ENCODE measurements around the gene ARHGAP40.

ARHGAP40 gene

DNA sequence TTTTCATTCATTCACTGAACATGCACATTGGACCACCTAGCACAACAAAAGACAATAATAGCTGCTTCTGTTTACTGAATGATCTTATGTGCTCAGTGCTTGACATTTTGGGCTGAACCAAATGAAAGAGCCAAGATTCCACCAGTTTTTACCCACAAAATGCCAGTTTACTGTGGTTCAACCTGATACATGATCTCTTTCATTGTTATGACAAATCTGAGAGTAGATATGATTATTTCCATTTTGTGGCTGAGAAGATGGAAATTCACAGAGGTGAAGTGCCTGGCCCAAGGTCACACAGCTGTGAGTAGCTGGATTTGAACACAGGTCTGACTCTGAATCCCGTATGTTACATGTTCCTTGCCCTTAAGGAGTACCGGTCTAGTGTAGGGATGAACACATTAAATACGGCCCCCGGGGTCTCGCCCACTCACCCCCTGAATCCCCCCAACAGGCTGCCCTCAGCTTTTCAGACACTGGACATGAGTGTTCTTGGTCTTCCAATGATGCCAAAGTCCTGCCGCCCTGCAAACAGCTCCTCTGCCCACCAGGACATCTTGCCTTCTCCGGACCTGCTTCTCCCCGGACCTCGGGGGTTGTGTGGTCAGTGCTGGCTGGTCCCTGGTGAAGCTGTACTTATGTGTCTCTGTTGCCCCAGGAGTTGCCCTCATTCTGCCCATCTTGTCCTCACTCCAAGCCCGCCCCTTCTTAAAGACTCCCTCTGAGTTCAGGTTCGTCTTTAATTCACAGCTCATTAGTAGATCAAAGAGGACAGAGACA is 64.1 kb downstream of the ARHGAP40 start:
- no peak overlapping the region for H3K27ac ChIP-seq
- TF ChIP-seq, protein P1, sequence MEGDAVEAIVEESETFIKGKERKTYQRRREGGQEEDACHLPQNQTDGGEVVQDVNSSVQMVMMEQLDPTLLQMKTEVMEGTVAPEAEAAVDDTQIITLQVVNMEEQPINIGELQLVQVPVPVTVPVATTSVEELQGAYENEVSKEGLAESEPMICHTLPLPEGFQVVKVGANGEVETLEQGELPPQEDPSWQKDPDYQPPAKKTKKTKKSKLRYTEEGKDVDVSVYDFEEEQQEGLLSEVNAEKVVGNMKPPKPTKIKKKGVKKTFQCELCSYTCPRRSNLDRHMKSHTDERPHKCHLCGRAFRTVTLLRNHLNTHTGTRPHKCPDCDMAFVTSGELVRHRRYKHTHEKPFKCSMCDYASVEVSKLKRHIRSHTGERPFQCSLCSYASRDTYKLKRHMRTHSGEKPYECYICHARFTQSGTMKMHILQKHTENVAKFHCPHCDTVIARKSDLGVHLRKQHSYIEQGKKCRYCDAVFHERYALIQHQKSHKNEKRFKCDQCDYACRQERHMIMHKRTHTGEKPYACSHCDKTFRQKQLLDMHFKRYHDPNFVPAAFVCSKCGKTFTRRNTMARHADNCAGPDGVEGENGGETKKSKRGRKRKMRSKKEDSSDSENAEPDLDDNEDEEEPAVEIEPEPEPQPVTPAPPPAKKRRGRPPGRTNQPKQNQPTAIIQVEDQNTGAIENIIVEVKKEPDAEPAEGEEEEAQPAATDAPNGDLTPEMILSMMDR (conservative IDR thresholded peaks at IDR 0.05) = no peak
- TF ChIP-seq ZFX (IDR thresholded peaks at IDR 0.05) = no peak

DNA sequence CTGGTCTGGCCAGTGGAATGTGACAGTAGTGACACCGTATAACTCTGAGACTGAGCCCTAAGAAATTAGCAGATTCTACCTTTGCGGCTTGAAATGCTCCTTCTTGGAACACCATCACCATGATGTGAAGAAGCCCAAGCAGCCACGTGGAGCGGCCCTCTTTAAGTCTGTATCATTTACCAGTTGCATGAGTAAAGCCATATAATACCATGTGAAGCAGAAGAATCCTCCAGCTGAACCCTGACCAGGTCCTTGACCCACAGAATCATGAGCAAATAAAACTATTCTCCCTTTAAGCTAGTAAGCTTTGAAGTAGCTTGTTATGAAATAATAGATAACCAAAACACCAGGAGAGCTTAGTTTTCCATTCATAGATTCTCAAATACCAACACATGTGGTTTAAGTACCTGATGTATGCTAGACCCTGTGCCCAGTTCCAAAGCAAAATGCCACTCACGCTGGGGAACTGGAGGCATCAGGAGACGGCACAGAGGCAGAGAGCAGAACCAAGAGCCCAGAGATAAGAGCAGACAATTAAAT is 65.9 kb downstream of the ARHGAP40 start:
- H3K27ac ChIP-seq = no peak overlapping the region
- TF ChIP-seq, protein P1 (conservative IDR thresholded peaks at IDR 0.05) = no peak
- no peak for TF ChIP-seq ZFX (IDR thresholded peaks at IDR 0.05)

DNA sequence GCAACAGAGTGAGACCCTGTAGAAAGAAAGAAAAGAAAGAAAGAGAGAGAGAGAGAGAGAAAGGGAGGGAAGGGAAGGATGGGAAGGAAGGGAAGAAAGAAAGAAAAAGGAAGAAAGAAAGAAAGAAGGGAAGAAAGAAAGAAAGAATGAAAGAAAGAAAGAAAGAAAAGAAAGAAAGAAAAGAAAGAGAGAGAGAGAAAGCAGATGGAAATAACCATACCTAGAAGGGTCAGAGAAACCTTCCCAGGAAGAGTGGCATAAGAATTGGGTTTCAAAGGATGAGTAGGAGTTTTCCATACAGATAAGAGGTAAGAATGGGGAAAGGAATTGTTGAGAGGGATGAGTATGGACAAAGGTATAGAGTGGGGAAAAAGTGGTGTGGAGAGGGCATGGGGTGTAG is 68.1 kb downstream of the ARHGAP40 start:
- no peak for TF ChIP-seq ZFX (IDR thresholded peaks at IDR 0.05)
- TF ChIP-seq, protein P1 (conservative IDR thresholded peaks at IDR 0.05) = no peak
- no peak overlapping the region for H3K27ac ChIP-seq

DNA sequence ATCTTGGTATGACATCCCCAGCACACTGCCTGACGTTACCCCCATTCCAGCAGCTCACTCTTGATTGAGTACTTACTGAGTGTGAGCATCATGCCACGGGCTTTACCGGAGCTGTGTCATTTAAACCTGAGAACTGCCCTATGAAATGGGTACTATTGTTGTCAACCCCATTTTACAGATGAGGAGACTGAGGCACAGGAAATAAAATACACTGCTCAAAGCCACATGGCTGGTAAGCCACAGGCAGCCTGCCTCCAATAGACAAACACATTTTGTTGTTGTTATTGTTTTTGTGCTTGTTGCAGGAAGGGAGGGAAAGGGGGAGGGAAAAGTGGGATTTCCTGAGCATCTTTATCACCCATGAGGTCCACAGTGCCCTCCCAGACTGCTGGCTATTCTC is 69.2 kb downstream of the ARHGAP40 start:
- H3K27ac ChIP-seq = no peak overlapping the region
- TF ChIP-seq, protein P1 (conservative IDR thresholded peaks at IDR 0.05) = no peak
- no peak for TF ChIP-seq ZFX (IDR thresholded peaks at IDR 0.05)

DNA sequence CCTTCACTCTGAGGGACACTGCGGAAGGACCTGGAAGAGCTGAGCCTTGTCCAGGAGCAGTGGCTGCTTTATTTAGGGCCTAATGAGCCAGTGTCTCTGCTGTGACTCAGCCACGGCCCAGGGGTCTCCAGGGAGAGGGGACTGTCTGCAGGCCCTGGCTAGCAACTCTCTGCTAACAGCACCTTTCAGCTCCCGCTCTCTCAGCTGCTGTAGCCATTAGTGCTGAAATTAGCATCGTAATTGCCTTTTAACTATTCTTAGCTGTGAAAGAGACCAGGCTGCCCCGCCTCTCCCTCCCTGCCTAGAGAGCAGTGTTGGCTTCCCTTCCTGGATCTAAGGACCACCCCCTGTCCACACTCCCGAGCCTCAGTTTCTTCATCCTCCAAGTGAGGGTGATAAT is 69.6 kb downstream of the ARHGAP40 start:
- no peak overlapping the region for H3K27ac ChIP-seq
- TF ChIP-seq, protein P1 (conservative IDR thresholded peaks at IDR 0.05) = no peak
- TF ChIP-seq ZFX (IDR thresholded peaks at IDR 0.05) = no peak

DNA sequence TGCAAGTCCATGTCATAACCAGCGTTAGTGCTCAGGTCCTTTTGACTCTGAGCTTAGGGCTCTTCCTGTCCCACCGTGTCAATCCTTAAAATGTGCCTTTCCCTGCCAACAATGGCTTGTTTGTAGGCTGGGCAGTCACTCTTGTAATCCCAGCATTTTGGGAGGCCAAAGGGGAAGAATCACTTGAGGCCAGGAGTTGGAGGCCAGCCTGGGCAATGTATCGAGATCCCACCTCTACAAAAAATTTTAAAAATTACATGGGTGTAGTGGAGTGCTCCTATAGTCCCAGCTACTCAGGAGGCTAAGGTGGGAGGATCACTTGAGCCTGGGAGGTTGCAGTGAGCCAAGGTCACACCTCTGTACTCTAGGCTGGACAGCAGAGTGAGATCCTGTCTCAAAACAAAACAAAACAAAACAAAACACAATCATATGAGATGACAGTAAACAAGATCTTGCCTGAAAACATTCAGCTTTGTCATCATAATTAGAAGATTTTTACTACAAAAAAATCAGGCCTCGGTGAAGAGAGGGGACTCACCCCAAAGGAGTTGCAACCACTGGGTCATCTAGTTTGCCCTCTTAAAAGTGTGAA is 70.2 kb downstream of the ARHGAP40 start:
- no peak for TF ChIP-seq ZFX (IDR thresholded peaks at IDR 0.05)
- TF ChIP-seq, protein P1 (conservative IDR thresholded peaks at IDR 0.05) = no peak
- H3K27ac ChIP-seq = no peak overlapping the region

DNA sequence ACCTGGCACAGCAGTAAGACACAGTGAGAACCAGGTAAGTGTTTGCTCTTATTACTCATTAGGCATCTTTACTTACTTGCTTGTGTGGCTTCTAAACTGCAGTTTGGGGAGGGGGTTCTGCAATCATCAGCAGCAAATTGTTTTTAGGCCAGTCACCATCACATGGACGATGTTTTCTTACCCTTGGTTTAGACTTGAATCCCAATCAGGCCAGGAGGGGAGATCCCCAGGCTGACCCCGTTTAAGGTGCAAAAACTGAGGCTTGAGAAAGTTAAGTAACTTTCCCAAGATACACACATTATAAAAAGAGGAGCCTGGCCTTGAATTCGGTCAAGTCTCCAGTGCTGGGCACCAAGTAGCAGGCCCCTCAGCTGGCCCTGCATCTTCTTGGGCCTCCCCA is 70.9 kb downstream of the ARHGAP40 start:
- TF ChIP-seq ZFX (IDR thresholded peaks at IDR 0.05) = no peak
- TF ChIP-seq, protein P1 (conservative IDR thresholded peaks at IDR 0.05) = no peak
- H3K27ac ChIP-seq = no peak overlapping the region
